Measurements from ENCODE around the gene TULP4.

The TULP4 gene

DNA sequence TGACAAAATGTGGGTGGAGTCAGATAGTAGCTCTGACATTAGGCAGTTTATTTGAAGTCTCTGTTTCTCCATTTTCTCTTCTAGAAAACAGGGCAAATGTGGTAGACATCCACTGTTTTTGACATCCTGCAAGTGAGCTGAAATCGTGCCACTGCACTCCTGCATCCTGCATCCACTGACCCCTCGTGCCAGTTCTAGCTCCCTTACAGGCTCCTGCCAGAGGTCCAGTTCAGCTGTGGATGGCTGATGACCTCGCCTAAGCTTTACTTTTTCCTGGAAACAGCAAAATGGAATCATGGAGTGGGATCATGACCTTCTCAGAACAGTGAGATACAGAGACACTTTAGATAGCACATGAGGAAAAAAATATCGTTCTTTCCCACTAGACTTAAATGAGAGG is 58.5 kb downstream of the TULP4 start:
- TF ChIP-seq, protein P1, sequence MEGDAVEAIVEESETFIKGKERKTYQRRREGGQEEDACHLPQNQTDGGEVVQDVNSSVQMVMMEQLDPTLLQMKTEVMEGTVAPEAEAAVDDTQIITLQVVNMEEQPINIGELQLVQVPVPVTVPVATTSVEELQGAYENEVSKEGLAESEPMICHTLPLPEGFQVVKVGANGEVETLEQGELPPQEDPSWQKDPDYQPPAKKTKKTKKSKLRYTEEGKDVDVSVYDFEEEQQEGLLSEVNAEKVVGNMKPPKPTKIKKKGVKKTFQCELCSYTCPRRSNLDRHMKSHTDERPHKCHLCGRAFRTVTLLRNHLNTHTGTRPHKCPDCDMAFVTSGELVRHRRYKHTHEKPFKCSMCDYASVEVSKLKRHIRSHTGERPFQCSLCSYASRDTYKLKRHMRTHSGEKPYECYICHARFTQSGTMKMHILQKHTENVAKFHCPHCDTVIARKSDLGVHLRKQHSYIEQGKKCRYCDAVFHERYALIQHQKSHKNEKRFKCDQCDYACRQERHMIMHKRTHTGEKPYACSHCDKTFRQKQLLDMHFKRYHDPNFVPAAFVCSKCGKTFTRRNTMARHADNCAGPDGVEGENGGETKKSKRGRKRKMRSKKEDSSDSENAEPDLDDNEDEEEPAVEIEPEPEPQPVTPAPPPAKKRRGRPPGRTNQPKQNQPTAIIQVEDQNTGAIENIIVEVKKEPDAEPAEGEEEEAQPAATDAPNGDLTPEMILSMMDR (IDR thresholded peaks at IDR 0.05; ENCODE audit: low read depth, low read length), result no peak
- H3K4me3 ChIP-seq (ENCODE audit: low read depth, low read length), result no peak overlapping the region

GRCh38 chr6:158371261-158371660 is 59.0 kb downstream of the TULP4 start:
- H3K4me3 ChIP-seq (ENCODE audit: low read depth, low read length), result no peak overlapping the region
- TF ChIP-seq, protein P1 (IDR thresholded peaks at IDR 0.05; ENCODE audit: low read depth, low read length), result no peak

- TF ChIP-seq, protein P1 (IDR thresholded peaks at IDR 0.05; ENCODE audit: low read depth, low read length), result no peak
- H3K4me3 ChIP-seq (ENCODE audit: low read depth, low read length), result no peak overlapping the region
Measured at GRCh38 chr6:158372574-158372973, 60.3 kb downstream of the TULP4 start.

DNA sequence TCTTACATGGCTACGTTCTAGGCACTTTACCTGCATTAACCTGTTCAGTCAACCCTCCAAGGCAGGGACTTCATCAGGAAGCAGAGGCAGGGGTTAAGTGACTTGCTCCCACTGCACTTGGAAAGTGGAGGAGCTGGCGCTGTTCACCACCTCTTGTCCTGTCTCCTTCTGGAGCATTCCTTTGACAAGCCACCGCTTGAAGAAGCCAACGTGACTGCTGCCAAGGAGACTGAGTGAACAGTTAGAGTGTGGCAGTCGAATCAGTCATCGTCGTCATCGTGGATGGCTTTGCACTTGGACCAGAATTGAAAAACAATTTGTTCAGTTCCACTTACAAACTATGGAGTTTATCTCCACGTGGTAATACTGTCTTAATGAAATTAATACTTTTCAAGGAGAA is 60.9 kb downstream of the TULP4 start:
- TF ChIP-seq, protein P1 (IDR thresholded peaks at IDR 0.05; ENCODE audit: low read depth, low read length), result no peak
- H3K4me3 ChIP-seq (ENCODE audit: low read depth, low read length), result no peak overlapping the region

DNA sequence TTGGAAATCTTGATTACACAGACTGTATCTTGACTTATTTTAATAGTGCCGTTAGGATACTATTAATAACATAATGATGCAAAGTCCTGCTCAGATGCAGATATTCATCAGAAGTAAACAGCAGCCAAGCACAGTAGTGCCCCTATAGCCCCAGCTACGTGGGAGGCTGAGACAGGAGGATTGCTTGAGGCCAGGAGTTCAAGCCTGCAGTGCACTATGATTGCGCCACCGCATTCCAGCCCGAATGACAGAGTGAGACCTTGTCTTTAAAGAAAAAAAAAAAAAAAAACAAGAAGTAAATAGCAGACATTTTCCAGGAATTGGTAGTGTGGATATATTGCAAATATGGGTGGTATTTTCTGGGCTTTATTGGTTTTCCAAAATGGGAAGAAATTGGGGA is 61.8 kb downstream of the TULP4 start:
- no peak overlapping the region for H3K4me3 ChIP-seq (ENCODE audit: low read depth, low read length)
- TF ChIP-seq, protein P1 (IDR thresholded peaks at IDR 0.05; ENCODE audit: low read depth, low read length), result no peak

- no peak overlapping the region for H3K4me3 ChIP-seq (ENCODE audit: low read depth, low read length)
- TF ChIP-seq, protein P1 (IDR thresholded peaks at IDR 0.05; ENCODE audit: low read depth, low read length), result no peak
Measured at GRCh38 chr6:158376631-158377081, 64.4 kb downstream of the TULP4 start.

DNA sequence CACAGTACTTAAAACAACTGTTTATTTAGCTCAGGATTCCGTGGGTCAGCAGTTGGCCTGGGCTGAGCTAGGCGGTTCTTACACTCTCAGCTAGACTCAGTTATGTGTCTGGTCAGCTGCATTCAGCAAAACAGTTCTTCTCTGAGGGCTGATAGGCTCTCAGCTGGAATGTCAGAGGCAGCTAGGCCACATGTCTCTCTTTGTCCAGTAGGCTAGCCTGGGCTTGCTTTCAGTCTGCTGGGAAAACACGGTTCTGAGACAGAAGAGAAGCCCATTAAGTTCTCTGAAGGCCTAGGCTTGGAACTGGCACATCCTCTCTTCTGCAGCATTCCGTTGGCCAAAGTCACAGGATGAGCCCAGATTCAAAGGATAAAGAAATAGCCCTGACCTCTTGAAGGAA is 65.6 kb downstream of the TULP4 start:
- TF ChIP-seq, protein P1 (IDR thresholded peaks at IDR 0.05; ENCODE audit: low read depth, low read length), result no peak
- H3K4me3 ChIP-seq (ENCODE audit: low read depth, low read length), result no peak overlapping the region

All from WI38 (cell line).